Uterus (tissue), 4 donors: Measurements from ENCODE around the gene PRPF38A. TPM values are rescaled to one million over a fixed set of nuclear protein-coding genes. Genes with fewer than 3 reads are reported as not detected.

Experiments
- DNase-seq, 2 donors: peaks; one replicate each; pipeline ENCODE4 v3.0.0-alpha.2; 2019 to 2020
- H3K27ac ChIP-seq, 2 donors: fragments of 200-600 bp; sonication (generic); 1 replicate in 1 of 2; 2 replicates in 1 of 2; pipeline ENCODE4 v1.5.1; 2016 to 2018
- H3K27me3 ChIP-seq, 2 donors: fragments of 200-600 bp; sonication (generic); one replicate each; pipeline ENCODE4 v1.5.1; 2018 to 2019; ENCODE audit warnings: control low read depth in 1 of 2
- H3K36me3 ChIP-seq, 2 donors: fragments of 200-600 bp; sonication (generic); one replicate each; pipeline ENCODE4 v1.5.1; 2019; ENCODE audit warnings: control low read depth in 1 of 2
- H3K4me1 ChIP-seq, 2 donors: fragments of 200-600 bp; sonication (generic); one replicate each; pipeline ENCODE4 v1.5.1; 2018 to 2019; ENCODE audit warnings: control low read depth in 1 of 2
- H3K4me3 ChIP-seq, 2 donors: fragments of 200-600 bp; sonication (generic); 1 replicate in 1 of 2; 2 replicates in 1 of 2; pipeline ENCODE4 v1.5.1; 2018 to 2019; ENCODE audit warnings: mild to moderate bottlenecking in 1 of 2
- H3K9me3 ChIP-seq, 2 donors: fragments of 200-600 bp; sonication (generic); one replicate each; pipeline ENCODE4 v1.5.1; 2019; ENCODE audit warnings: control low read depth in 1 of 2
- POLR2A ChIP-seq, 2 donors: fragments of 450-650 bp; IDR thresholded peaks; one replicate each; pipeline ENCODE4 v1.6.1; 2016; ENCODE audit warnings: antibody characterized with exemption in 2 of 2, mild to moderate bottlenecking in 1 of 2, moderate library complexity in 1 of 2
- intact Hi-C: fragments of 100-400 bp; cut with DNase I; formaldehyde crosslinking; loops from one replicate; pipeline ENCODE4 v1.15.1; 2023; ENCODE audit warnings: low total_unique reads
- total RNA-seq, 4 donors: library from RNA; depleted of rRNA in 3 of 4; stranded (reverse); fragments of >200 nt in 3 of 4; gene quantifications; one replicate each; pipeline versions ENCODE4 v1.1.0 to v1.2.4, GENCODE V29; 2014 to 2023
- TF ChIP-seq, protein P1 (sequence below), 4 experiments: fragments of 200-600 bp in 2 of 4; fragments of 450-650 bp in 2 of 4; sonication (generic) in 2 of 4; IDR thresholded peaks; one replicate each; pipeline ENCODE4 v1.5.1; 2016 to 2019; ENCODE audit warnings: antibody characterized with exemption in 4 of 4, mild to moderate bottlenecking in 2 of 4, moderate library complexity in 1 of 4
- donor health status: DM: yes; HTN: yes; CAD: no.

Gene PRPF38A
- total RNA-seq, 4 donors from 2014 or later = 4.6 to 58.2 (median 30.7) TPM

- Histone ChIP-seq H3K4me1 (no peaks in the 10 kb centered on the region), H3K9me3 (no peaks in the 10 kb centered on the region), H3K27ac (no peak overlapping the region), H3K27me3 (no peaks in the 10 kb centered on the region), H3K4me3 (no peak overlapping the region), H3K36me3 (no peaks in the 10 kb centered on the region)
- intact Hi-C loops = no loop called here
- DNase-seq = no peak
- TF ChIP-seq, protein P1, sequence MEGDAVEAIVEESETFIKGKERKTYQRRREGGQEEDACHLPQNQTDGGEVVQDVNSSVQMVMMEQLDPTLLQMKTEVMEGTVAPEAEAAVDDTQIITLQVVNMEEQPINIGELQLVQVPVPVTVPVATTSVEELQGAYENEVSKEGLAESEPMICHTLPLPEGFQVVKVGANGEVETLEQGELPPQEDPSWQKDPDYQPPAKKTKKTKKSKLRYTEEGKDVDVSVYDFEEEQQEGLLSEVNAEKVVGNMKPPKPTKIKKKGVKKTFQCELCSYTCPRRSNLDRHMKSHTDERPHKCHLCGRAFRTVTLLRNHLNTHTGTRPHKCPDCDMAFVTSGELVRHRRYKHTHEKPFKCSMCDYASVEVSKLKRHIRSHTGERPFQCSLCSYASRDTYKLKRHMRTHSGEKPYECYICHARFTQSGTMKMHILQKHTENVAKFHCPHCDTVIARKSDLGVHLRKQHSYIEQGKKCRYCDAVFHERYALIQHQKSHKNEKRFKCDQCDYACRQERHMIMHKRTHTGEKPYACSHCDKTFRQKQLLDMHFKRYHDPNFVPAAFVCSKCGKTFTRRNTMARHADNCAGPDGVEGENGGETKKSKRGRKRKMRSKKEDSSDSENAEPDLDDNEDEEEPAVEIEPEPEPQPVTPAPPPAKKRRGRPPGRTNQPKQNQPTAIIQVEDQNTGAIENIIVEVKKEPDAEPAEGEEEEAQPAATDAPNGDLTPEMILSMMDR (IDR thresholded peaks at IDR 0.05) = no peak
- no peak for TF ChIP-seq POLR2A (IDR thresholded peaks at IDR 0.05)
These were observed 19.4 kb downstream of the PRPF38A start for GRCh38 chr1:52423771-52424170.

- no peaks in the 10 kb centered on the region for H3K36me3 ChIP-seq
- H3K4me3 ChIP-seq = no peak overlapping the region
- intact Hi-C loops = no loop called here
- no peaks in the 10 kb centered on the region for H3K27me3 ChIP-seq
- no peaks in the 10 kb centered on the region for H3K4me1 ChIP-seq
- no peak for DNase-seq
- TF ChIP-seq POLR2A (IDR thresholded peaks at IDR 0.05) = no peak
- TF ChIP-seq, protein P1 (IDR thresholded peaks at IDR 0.05) = no peak
- no peaks in the 10 kb centered on the region for H3K9me3 ChIP-seq
- H3K27ac ChIP-seq = no peak overlapping the region
These were observed 19.8 kb downstream of the PRPF38A start for GRCh38 chr1:52424231-52424636.

- intact Hi-C loops = no loop called here
- H3K27me3 ChIP-seq = no peaks in the 10 kb centered on the region
- H3K9me3 ChIP-seq = no peaks in the 10 kb centered on the region
- H3K36me3 ChIP-seq = no peaks in the 10 kb centered on the region
- H3K4me1 ChIP-seq = no peaks in the 10 kb centered on the region
- H3K4me3 ChIP-seq = no peak overlapping the region
- H3K27ac ChIP-seq = no peak overlapping the region
- DNase-seq = no peak
- TF ChIP-seq, protein P1 (IDR thresholded peaks at IDR 0.05) = no peak
- no peak for TF ChIP-seq POLR2A (IDR thresholded peaks at IDR 0.05)
These were observed 20.4 kb downstream of the PRPF38A start for GRCh38 chr1:52424813-52425212.

- Histone ChIP-seq H3K27ac (no peak overlapping the region), H3K4me3 (no peak overlapping the region), H3K36me3 (no peaks in the 10 kb centered on the region), H3K27me3 (no peaks in the 10 kb centered on the region), H3K9me3 (no peaks in the 10 kb centered on the region), H3K4me1 (no peaks in the 10 kb centered on the region)
- DNase-seq = no peak
- intact Hi-C loops = no loop called here
- TF ChIP-seq POLR2A (IDR thresholded peaks at IDR 0.05) = no peak
- TF ChIP-seq, protein P1 (IDR thresholded peaks at IDR 0.05) = no peak
These were observed 22.0 kb downstream of the PRPF38A start for GRCh38 chr1:52426371-52426770.

- H3K4me1 ChIP-seq = no peaks in the 10 kb centered on the region
- H3K27me3 ChIP-seq = no peaks in the 10 kb centered on the region
- no peaks in the 10 kb centered on the region for H3K36me3 ChIP-seq
- H3K9me3 ChIP-seq = no peaks in the 10 kb centered on the region
- no peak for TF ChIP-seq POLR2A (IDR thresholded peaks at IDR 0.05)
- TF ChIP-seq, protein P1 (IDR thresholded peaks at IDR 0.05) = no peak
- intact Hi-C loops = no loop called here
- DNase-seq = no peak
- no peak overlapping the region for H3K4me3 ChIP-seq
- H3K27ac ChIP-seq = no peak overlapping the region
These were observed 22.8 kb downstream of the PRPF38A start for GRCh38 chr1:52427152-52427551.
